ENCODE measurements around the gene APOBEC3H.

APOBEC3H gene

GRCh38 chr22:39089928-39090327 is 7.1 kb upstream of the APOBEC3H start:
- H3K4me1 ChIP-seq (ENCODE audit: insufficient read depth, low read length, severe bottlenecking): no peaks in the 10 kb centered on the region
- H3K27ac ChIP-seq (ENCODE audit: low read depth, low read length, poor library complexity, severe bottlenecking): no peak overlapping the region
- H3K4me2 ChIP-seq (ENCODE audit: low read length): no peak overlapping the region
- TF ChIP-seq EZH2 (IDR thresholded peaks at IDR 0.05; ENCODE audit: borderline replicate concordance, low read length): no peak
- no peak for TF ChIP-seq CTCF (IDR thresholded peaks at IDR 0.05; ENCODE audit: low read length)
- no peaks in the 10 kb centered on the region for H4K20me1 ChIP-seq (ENCODE audit: insufficient read depth, low read length)
- no peaks in the 10 kb centered on the region for H3K27me3 ChIP-seq (ENCODE audit: insufficient read depth, low read length)
- no peaks in the 10 kb centered on the region for H3F3A ChIP-seq (ENCODE audit: insufficient read depth, low read length)
- H3K9ac ChIP-seq (ENCODE audit: low read length): no peak overlapping the region
- H3K36me3 ChIP-seq (ENCODE audit: insufficient read depth, low read length): no peaks in the 10 kb centered on the region
- H2AFZ ChIP-seq (ENCODE audit: low read length): no peak overlapping the region
- no peaks in the 10 kb centered on the region for H3K9me3 ChIP-seq (ENCODE audit: low read length)
- H3K9me2 ChIP-seq (ENCODE audit: low read depth, low read length): no peaks in the 10 kb centered on the region
- H3K79me2 ChIP-seq (ENCODE audit: insufficient read depth, low read length): no peaks in the 10 kb centered on the region
- H3K4me3 ChIP-seq (ENCODE audit: low read depth, low read length, poor library complexity, severe bottlenecking): no peak overlapping the region

DNA sequence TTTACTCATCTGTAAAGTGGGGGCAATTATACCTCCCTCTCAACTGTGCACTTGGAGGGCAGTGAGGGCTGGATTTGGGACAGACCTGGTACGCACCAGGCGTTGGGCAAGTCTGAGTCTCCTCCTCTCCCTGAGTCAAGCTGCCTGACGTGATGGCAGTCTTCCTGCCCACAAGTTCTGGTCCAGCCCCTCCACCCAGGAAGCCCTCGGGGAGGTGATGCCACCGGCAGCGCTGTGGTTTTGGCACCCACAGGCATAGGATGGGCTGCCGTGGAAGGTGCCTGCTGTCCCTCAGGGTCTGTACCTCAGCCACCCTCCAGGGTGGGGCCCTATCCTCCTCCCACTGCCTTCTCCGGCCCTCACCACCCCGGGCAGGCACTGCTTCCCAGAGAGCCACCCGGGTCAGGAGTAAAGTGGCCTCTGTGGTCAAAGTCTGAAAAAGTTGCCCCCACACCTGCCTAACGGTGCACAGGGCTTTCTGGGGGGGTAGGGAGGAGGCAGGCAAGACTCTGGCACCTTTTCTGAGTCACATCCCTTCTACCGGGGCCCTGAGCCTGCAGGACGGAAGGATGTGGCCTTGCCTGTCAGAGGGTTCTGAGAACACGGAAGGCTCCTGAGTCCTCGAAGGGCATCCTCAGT is 6.5 kb upstream of the APOBEC3H start:
- no peaks in the 10 kb centered on the region for H3K9me2 ChIP-seq (ENCODE audit: low read depth, low read length)
- H3K27ac ChIP-seq (ENCODE audit: low read depth, low read length, poor library complexity, severe bottlenecking): no peak overlapping the region
- H4K20me1 ChIP-seq (ENCODE audit: insufficient read depth, low read length): no peaks in the 10 kb centered on the region
- H3K4me2 ChIP-seq (ENCODE audit: low read length): no peak overlapping the region
- no peaks in the 10 kb centered on the region for H3K9me3 ChIP-seq (ENCODE audit: low read length)
- H3K4me3 ChIP-seq (ENCODE audit: low read depth, low read length, poor library complexity, severe bottlenecking): no peak overlapping the region
- H3K4me1 ChIP-seq (ENCODE audit: insufficient read depth, low read length, severe bottlenecking): no peaks in the 10 kb centered on the region
- H2AFZ ChIP-seq (ENCODE audit: low read length): no peak overlapping the region
- H3F3A ChIP-seq (ENCODE audit: insufficient read depth, low read length): no peaks in the 10 kb centered on the region
- H3K9ac ChIP-seq (ENCODE audit: low read length): no peak overlapping the region
- H3K79me2 ChIP-seq (ENCODE audit: insufficient read depth, low read length): no peaks in the 10 kb centered on the region
- no peak for TF ChIP-seq CTCF (IDR thresholded peaks at IDR 0.05; ENCODE audit: low read length)
- no peak for TF ChIP-seq EZH2 (IDR thresholded peaks at IDR 0.05; ENCODE audit: borderline replicate concordance, low read length)
- H3K36me3 ChIP-seq (ENCODE audit: insufficient read depth, low read length): no peaks in the 10 kb centered on the region
- no peaks in the 10 kb centered on the region for H3K27me3 ChIP-seq (ENCODE audit: insufficient read depth, low read length)

DNA sequence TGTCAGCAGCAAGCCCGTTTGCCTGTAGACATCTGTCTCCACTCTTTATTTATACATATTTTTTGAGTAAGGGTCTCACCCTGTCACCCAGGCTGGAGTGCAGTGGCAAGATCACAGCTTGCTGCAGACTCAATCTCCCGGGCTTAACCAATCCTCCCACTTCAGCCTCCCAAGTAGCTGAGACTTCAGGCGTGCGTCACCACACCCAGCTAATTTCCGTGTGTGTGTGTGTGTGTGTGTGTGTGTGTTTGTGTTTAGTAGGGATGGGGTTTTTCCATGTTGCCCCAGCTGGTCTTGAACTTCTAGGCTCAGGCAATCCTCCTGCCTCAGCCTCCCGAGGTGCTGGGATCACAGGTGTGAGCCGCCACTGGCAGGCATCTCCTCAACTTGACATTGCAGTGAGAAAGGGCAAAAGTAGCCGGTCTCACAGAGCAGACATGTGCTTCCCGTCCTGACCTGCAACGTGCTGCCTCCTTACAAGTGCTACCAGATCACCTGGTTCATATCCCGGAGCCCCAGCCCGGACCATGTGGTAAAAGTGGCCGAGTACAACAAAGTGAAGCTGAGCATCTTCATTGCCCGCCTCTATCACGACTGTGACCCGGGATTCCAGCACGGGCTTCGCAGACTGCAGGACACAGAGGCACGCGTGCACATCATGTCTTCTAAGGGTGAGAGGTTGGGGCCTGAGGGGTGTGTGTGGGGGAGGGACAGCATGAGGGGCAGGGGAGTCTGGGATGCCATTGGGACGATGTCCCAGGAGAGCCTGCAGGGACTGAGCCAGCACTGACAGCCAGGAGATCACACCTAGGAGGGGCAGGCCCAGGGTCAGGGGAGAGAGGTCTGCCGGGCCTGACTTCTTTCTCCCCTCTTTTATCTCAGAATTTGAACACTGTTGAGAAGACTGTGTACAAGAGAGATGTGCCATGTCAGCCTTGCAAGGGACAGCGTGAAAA is 5.6 kb upstream of the APOBEC3H start:
- Histone ChIP-seq H3K4me2 (ENCODE audit: low read length) (no peak overlapping the region), H3K36me3 (ENCODE audit: insufficient read depth, low read length) (no peaks in the 10 kb centered on the region), H3K4me3 (ENCODE audit: low read depth, low read length, poor library complexity, severe bottlenecking) (no peak overlapping the region), H3K79me2 (ENCODE audit: insufficient read depth, low read length) (no peaks in the 10 kb centered on the region), H3K27me3 (ENCODE audit: insufficient read depth, low read length) (no peaks in the 10 kb centered on the region), H2AFZ (ENCODE audit: low read length) (no peak overlapping the region), H3K4me1 (ENCODE audit: insufficient read depth, low read length, severe bottlenecking) (no peaks in the 10 kb centered on the region), H3F3A (ENCODE audit: insufficient read depth, low read length) (no peaks in the 10 kb centered on the region), H4K20me1 (ENCODE audit: insufficient read depth, low read length) (no peaks in the 10 kb centered on the region), H3K27ac (ENCODE audit: low read depth, low read length, poor library complexity, severe bottlenecking) (no peak overlapping the region), H3K9me3 (ENCODE audit: low read length) (no peaks in the 10 kb centered on the region), H3K9ac (ENCODE audit: low read length) (no peak overlapping the region), H3K9me2 (ENCODE audit: low read depth, low read length) (no peaks in the 10 kb centered on the region)
- TF ChIP-seq EZH2 (IDR thresholded peaks at IDR 0.05; ENCODE audit: borderline replicate concordance, low read length) (no peak), CTCF (IDR thresholded peaks at IDR 0.05; ENCODE audit: low read length) (no peak)
